Measurements from ENCODE around the gene LRRC42.

The LRRC42 gene, protein sequence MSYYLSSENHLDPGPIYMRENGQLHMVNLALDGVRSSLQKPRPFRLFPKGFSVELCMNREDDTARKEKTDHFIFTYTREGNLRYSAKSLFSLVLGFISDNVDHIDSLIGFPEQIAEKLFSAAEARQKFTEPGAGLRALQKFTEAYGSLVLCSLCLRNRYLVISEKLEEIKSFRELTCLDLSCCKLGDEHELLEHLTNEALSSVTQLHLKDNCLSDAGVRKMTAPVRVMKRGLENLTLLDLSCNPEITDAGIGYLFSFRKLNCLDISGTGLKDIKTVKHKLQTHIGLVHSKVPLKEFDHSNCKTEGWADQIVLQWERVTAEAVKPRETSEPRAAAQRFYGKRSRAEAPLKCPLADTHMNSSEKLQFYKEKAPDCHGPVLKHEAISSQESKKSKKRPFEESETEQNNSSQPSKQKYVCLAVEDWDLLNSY

DNA sequence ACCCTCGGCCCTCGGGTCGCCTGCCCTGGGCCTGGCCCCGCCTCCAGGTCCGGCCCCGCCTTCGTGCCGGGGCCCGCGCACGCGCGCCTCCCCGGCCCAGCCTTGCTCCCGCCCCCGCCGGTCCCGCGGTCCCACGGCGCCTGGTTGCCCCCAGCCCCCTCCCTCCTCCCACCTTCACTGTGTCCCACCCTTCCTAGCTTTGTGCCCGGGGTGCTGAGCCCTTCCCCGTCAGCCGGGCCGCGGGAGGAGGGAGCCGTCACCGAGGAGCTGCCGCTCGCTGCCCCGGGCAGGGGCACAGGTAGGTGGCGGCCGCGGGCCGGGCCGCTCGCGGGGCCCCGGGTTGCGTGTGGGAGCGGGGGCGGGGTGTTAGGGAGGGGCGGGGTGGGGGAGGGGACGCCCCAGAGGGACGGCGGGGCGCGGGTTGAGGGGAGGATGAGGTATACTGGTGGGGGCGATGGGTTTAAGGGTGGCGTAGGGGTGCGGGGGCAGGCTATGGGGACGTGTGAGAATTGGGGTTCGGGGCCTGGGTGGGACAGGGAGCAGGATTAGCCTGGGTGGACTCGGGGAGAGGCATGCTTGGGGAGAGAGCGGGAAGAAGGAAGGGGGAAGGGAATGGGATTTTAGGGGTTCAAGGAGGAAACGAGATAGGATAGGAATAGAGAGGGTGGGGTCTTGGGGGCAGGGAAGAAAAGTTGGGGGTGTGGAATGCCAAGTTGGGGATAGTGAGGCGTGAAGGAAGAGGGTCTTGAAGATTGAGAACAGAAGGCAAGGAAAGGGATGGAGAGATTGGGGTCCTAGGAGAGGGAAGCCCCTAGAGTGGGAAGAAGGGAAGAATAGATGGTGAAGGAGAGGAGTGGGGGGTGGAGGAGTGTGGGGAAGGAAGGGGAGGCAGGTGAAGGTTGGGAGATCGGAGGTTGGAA is at the start of gene LRRC42:
LRRC42 (plus strand) TSS at position 99 of the 920 bp plus-strand sequence. CDS start 5,650 bp downstream, outside the sequence.
- no peak for DNase-seq

DNA sequence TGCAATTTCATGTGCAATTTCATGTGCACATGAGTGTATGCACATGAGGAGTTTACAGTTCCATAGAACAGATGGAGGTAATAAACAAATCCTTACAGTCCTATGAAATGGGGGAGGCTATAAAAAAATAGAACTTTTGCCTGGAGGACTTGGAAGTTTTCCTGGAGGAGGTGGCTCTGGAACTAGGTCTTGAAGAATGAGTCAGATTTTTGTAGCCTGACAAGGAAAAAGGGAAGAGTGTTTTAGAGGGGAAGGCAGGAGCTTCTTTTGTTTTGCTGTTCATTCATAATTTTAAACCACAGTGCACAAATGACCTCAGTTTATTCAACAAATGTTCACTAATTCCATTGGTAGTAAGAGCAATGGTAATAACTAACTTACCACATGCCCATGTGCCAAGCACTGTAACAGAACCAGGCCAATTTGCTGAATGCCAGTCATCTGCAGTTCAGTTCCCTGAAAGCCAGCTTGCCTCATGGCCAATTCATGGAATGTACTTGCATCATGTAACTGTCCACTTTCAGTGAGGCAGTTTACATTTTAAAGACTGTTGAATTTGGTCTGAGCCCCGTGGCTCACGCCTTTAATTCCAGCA is 49.4 kb upstream of the LRRC42 start:
- no peak for DNase-seq

DNA sequence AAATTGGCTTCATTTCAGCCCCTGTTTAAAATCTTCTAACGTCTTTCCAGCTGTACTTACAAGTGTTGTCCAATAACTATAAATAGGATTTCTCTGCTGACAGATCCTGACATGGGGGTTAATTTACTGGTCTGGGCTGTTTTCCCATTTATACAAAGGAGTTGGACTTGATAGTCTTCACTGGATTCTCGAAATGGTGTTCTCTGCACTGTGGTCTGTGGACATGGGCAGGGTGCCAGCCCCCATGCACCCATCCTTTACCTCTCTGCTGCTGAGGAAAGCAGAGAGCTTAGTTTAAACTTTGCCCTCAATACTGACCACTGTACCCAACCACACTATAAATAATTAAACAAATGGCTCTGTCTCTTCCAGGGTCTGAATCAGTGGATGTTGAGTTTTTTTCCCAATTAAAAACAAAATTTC is 46.9 kb upstream of the LRRC42 start:
- DNase-seq = no peak

DNA sequence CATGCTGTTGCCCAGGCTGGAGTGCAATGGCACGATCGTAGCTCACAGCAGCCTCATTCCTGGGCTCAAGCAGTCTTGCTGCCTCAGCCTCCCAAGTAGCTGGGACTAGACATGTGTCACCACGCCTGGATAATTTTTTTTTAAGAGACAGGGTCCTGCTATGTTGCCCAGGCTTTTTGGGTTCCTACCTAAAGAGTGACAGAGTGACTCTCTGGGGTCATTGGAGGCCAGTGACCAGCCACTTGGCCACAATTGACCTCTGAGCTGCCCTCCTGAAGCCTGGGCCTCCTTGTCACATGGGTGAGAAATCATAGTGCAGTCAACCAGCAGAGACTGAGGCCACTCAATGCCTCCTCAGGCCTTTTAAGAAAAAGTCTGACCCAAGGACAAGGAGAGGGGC is 46.4 kb upstream of the LRRC42 start:
- DNase-seq = no peak

DNA sequence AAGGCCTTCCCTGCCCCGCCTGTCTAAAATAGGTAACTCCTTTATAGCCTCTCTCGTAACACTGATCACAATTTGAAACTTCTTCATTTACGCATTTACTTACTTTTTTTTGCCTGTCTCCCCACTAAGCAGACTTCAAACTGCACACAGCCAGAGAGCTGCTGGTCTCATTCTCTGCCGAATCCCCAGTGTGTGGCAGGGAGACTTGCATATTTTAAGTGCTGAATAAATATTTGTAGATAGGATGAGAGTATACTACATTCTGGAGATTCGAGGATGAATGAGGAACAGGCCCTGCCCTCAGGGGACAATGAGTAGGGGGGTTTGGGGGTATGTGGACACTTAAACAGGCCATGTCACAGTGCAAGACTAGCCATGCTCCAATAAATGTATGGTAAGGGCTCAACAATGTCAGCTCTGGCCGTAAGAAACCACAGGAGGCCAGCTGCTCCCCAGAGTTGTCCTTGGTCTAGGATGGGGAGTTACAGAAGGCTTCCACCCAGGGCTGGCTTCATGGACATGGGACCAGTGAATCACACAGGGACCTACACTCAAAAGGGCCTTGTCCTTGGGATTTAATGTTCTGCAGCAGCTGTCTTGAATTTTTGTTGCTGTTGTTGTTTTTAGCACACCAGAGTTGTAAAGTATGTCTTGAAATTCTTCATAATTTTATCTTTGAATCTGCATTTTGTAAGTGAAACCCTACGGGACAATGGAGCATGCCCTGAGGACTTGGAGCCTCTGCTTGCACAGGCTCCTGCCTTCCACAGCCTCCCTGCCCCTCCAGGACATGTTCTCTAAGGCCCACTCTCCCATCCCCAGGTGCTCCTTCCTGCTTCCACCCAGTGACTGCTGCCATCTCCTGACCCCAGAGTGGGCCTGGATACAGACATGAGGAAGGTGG is 43.7 kb upstream of the LRRC42 start:
- no peak for DNase-seq

DNA sequence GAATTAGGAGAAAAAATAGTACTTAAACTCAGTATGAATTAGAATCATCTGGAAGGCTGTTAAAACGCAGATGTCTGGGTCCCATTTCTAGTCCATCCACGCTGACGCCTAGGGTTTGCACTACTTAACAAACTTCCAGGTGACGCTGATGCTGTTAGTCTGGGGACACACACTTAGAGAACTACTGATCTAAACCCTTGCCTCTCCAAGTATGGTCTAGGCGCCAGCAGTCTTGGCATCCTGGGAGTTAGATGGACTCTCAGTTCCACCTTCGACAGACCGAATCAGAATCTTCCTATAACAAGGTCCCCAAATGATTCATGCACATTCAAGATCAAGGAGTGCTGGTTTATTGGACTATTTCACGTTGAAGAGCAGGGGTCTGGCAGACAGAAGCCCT is 40.6 kb upstream of the LRRC42 start:
- no peak for DNase-seq

DNA sequence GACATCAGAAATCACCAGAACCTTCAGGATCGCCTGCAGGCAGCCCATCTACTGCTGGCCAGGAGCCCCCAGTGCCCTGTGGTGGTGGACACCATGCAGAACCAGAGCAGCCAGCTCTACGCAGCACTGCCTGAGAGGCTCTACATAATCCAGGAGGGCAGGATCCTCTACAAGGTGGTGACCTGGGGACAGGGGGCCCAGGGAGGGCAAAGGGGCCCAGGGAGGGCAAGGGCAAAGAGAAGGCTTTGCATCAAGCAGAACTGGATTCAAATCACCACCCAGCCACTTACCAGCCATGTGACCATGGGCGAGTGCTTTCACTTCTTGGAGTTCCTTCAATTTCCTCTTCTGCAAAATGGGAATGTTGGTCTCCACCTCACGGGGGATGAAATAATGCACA is 40.0 kb upstream of the LRRC42 start:
- DNase-seq = no peak

DNA sequence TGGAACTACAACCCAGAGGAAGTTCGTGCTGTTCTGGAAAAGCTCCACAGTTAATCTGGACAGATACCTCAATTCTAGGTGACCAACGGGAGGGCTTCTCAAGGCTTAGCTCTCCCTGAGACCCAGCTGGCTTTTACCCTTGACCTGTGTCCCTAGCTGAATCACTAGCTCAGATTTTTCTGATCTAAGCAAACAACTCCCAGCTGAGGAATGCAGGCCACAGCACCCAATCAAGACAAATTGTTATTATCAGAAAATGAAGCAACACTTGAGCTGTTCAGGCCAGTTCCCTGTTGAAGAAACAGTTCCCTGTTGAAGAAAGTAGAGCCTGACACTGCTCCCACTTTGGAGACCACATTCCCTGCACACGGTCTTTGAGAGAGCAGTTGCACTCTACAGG is 36.2 kb upstream of the LRRC42 start:
- DNase-seq = no peak

DNA sequence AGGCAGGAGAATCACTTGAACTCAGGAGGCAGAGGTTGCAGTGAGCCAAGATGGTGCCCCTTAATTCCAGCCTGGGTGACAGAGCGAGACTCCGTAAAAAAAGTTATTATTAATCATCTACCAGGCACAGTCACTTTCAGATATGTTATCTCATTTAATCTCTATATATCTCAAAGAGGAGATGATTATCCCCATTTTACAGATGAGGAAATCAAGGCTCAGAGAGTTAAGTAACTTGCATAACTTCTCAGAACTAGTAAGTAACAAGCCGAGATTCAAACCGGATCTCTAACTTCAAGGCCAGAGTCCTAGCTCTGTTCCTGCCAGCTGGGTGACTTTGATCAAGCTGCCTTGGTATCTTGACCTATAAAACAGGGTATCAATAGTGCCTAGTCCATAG is 34.7 kb upstream of the LRRC42 start:
- DNase-seq = no peak

DNA sequence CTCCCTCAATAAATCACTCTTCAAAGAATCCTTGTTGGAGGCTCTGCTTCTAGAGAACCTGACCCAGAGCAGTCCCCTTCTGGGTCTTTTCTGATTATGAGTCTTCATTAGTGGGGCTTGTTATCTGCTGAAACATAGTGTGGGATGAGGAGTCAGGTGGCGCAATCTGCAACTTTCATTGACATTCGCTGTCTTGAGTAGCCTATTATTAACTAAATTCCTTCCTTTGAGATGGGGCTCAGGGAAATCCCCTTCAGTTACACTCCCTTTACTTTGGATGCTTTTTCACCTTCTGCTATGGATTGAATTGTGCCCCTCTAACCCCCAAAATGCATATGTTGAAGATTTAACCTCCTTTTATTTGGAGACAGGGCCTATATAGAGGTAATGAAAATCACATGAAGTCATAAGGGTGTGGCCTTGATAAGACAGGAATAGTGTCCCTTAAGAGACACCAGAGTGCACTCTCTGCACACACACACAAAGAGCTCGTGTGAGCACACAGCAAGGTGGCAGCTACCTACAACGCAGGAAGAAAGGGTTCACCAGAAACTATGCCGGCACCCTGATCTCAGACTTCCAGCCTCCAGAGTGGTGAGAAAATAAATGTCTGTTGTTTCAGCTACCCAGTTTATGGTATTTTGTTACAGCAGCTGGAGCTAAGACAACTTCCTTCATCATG is 32.7 kb upstream of the LRRC42 start:
- no peak for DNase-seq

DNA sequence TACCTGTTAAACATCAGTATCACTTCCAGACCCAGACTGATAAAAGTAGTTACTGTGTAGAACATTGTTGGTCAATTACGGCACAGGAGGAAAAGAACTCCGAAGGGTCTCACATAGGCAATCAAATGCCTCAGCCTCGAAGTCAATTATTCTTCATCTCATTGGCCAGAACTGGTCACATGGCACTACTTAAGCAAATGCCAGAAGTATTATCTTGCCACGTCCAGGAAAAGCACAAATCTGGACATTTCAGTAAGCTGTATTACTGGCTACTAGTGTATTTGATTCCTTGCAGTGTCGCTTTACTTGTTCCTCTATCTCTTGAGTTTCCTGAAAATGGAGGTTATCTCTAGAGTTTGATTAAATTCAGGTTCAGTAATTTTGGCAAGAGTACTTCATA is 27.8 kb upstream of the LRRC42 start:
- DNase-seq = no peak

DNA sequence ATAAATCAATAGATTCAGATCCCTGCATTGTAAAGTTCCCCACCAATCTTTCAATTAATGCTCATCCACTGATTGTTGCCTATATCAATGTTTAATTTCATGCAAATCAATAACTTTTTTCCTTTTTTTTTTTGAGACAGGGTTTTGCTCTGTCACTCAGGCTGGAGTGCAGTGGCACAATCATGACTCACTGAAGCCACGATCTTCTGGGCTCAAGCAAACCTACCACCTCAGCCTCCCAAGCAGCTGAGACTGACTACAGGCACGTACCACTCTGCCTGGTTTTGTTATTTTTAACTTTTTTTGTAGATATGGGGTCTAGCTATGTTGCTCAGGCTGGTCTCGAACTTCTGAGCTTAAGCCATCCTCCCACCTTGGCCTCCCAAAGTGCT is 26.5 kb upstream of the LRRC42 start:
- DNase-seq = no peak

DNA sequence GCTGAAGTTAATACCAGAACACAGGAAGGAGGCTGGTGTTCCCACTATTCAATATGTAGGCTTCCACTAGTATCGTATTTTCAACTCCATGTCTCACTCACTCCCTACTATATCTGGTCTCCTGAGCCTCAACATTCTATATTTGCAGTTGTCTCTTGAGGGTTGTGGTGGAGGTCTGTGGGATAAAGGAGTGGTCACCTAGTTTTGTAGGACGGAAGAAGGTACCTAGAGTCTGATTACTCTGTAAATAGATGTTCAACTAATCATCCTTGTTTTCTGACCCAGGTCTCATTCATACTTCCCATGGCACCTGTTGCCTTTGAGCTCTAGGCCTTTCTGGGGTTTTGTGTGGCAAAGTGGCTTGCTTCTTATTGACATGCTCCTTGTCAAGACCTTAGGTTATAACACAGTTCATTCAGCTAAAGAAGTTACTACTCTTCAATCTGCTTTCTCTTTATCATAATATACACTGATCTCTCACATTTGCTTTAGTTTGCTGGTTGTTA is 18.7 kb upstream of the LRRC42 start:
- no peak for DNase-seq

DNA sequence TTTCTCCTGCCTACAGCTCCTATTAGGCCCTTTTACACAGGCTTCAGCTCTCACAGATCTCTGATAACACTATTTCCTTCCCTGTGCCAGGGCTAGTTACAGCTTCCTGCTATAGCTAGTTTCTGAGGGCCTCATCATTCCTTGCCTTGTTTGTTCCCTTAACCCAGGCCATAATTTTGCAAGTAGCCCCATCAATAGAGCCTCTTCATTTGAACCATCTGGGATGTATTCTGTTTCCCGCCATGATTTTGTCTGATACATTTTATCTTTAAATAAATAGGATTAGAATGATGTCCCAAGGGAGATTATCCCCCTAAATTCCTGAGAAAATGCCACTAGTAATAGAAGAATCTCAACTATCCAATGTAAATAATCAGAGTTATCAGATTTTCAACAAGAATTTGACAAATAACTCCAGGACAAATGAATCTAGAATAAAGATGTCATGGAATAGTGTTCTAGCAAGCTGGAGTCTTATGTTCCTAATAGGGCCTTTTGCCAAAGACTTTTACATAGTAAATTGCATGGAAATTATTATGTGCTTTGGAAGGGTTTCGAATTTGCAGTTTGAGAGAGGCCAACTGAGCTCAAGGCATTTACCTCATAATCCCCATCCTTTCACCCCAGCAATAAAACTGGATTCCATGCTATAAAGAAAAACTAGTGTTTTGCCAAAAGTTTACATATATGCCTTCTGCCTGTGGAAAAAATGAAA is 16.7 kb upstream of the LRRC42 start:
- DNase-seq = no peak

DNA sequence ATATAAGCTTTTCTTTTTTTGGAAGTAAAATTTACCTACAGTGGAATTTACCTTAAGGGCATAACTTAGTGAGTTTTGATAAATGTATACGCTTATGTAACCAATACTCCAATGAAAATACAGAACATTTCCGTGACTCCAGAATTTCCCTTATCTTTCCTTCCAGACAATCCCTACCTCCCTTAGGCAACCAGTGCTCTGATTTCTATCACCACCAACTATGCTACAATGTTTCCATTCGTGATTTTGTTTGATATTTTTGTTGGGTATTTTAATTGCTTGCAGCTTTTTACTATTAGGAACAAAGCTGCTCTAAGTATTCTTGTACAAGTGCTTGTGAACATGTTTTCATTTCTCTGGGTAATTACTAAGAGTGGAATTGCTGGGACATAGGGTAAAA is 15.2 kb upstream of the LRRC42 start:
- DNase-seq = no peak

DNA sequence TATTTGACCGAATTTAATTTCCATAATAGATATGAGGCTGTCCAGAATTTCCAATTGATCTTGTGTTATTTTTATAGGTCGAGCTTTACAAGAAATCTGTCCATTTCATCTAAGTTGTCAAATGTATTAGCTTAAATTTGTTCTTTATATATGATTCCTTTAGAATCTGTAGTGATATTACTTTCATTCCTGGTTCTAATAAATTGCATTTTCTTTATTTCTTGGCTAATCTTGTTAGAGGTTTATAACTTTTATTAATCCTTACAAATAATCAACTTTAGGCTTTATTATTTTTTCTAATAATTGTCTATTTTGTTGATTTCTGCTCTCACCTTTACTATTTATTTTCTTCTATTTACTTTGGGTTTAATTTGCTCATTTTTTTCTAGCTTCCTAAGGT is 14.6 kb upstream of the LRRC42 start:
- DNase-seq = no peak

DNA sequence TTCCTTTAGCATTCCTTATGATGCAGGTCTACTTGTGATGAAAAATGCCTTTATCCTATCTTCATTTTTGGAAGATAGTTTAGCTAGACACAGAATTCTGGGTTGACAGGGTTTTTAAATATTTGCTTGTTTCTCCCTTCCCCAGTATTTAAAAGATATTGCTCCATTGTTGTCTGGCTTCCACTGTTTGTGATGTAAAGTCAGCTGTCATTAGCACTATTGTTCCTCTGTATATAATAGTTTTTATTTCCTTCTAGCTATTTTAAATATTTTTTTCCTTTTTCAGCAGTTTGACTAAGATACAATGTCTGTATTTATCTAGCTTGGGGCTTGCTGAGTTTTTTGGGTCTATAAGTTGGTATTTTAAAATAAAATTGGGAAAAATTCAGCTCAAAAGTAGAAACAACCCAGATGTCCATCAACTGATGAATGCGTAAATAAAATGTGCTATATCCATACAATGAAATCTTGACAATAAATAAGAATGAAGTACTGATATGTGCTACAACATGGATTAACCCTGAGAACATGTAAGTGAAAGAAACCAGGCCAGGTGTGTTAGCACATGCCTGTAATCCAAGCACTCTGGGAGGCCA is 11.9 kb upstream of the LRRC42 start:
- DNase-seq = no peak

DNA sequence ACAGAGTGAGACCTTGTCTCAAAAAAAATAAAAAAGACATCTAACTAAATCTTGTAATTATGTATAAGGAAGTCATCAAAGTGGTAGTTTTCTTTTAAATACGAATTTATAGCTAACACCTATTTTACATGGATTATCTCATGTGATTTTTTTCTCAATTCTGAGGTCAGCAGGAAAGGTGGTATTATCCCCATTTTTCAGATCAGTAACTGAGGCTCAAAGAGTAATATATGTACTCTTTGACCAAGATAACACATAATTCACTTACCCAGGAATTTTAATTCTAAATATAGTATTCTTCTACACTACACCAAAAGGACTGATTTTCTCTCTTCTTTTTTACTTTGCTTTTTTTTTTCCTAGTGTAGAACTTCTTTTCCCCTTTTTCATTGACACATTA is 9.7 kb upstream of the LRRC42 start:
- DNase-seq = no peak

DNA sequence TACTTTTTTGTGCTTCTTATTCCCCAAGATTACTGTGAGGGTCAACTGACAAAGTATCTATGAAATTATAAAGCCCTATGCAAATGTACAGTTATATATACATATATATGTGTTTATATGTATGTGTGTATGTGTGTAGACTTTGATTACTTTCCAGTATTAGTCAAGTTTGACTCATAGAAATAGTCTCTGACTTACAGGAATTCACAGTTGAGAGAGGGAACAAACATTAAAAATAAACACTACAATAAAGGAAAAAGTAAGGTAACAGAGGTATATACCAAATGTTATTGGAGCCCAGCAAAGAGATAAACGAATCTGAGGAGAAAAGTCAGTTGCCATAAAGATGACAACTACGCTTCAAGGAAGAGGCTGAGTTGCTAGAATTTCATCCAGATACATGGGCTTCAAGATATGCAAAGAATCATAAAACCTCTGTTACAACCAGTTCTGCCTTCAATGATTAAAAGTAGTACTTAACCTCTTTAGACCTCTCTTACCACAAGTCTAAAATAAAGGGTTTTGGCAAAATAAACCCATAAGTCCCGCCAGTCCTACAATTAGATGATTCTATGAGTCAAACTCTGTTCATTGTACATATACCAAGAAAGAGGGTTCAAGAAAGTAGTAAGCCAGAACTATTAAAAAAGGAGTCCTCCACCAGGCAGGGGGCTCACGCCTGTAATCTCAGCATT is 7.9 kb upstream of the LRRC42 start:
- no peak for DNase-seq

Measured in cerebellar nuclear complex (tissue), 1 donor.